Lower leg skin (tissue), 3 donors: ENCODE data around the gene TMEM222.

Source experiments
- POLR2A ChIP-seq, 2 donors: fragments of 450-650 bp; IDR thresholded peaks; one replicate each; pipeline ENCODE4 v1.6.1; 2016 to 2017; ENCODE audit warnings: antibody characterized with exemption in 2 of 2, mild to moderate bottlenecking in 1 of 2, moderate library complexity in 1 of 2
- TF ChIP-seq, protein P1 (sequence below), 3 donors: fragments of 450-650 bp; IDR thresholded peaks; one replicate each; pipeline ENCODE4 v1.5.1; 2016; ENCODE audit warnings: antibody characterized with exemption in 3 of 3, mild to moderate bottlenecking in 3 of 3, moderate library complexity in 2 of 3

DNA sequence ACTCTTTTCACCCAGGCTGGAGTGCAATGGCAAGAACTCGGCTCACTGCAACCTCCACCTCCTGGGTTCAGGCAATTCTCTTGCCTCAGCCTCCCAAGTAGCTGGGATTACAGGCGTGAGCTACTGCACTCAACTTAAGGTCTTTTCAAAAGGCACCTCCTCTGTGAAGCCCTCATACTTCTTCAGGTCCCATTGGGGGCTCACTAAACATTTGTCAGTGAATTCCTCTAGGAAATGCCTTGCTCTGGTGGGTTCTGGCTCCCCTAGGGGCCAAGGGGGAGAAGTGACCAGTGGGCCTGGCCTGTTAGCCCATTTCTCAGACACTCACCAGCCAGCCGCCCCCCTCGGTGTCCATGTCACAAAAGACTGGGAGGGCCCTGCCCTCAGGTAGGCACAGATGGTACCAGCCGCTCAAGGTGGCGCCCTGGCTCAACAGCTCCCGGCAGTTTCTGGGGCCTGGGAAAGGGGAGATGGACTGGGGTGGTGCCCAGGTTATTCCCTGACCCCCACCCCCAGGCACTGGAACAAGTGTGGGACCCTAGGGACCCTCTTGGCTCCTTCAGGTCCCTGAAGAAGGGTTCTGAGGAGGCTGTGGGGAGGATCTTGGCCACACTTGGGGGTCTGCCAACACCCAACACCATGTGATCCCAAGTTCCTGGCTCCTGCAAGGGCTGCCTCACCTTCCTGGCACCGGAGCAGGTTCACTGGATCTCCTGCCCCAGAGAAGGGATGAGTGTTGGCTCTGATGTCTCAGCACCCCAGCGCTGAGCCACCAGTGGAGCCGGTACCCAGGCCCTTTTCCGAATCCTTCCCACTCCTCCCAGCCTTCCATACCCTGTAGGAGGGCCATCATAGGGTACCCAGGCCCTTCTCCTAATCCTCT is 51.1 kb downstream of the TMEM222 start:
- TF ChIP-seq, protein P1, sequence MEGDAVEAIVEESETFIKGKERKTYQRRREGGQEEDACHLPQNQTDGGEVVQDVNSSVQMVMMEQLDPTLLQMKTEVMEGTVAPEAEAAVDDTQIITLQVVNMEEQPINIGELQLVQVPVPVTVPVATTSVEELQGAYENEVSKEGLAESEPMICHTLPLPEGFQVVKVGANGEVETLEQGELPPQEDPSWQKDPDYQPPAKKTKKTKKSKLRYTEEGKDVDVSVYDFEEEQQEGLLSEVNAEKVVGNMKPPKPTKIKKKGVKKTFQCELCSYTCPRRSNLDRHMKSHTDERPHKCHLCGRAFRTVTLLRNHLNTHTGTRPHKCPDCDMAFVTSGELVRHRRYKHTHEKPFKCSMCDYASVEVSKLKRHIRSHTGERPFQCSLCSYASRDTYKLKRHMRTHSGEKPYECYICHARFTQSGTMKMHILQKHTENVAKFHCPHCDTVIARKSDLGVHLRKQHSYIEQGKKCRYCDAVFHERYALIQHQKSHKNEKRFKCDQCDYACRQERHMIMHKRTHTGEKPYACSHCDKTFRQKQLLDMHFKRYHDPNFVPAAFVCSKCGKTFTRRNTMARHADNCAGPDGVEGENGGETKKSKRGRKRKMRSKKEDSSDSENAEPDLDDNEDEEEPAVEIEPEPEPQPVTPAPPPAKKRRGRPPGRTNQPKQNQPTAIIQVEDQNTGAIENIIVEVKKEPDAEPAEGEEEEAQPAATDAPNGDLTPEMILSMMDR (IDR thresholded peaks at IDR 0.05) = no peak
- no peak for TF ChIP-seq POLR2A (IDR thresholded peaks at IDR 0.05)
